Measurements from ENCODE around the gene GPC6. TPM values are rescaled to one million over a fixed set of nuclear protein-coding genes. Genes with fewer than 3 reads are reported as not detected.

Gene GPC6
- total RNA-seq, 4 donors from 2014 or later, result 13.7 to 21.7 (median 16.5) TPM

GRCh38 chr13:94395860-94396259 lies 1169.3 kb downstream of the GPC6 start:
- Histone ChIP-seq H3K36me3 (no peaks in the 10 kb centered on the region), H3K4me3 (no peak overlapping the region), H3K27me3 (no peaks in the 10 kb centered on the region), H3K9me3 (no peaks in the 10 kb centered on the region), H3K4me1 (no peaks in the 10 kb centered on the region), H3K27ac (no peak overlapping the region)
- WGBS, 2 donors (ENCODE audit: low coverage in 1 of 2), result 55 to 77% methylated on average over 3 to 5 of the region's 5 CpGs
- TF ChIP-seq CTCF (IDR thresholded peaks at IDR 0.05) (no peak), POLR2AphosphoS5 (IDR thresholded peaks at IDR 0.05) (no peak), POLR2A (IDR thresholded peaks at IDR 0.05) (no peak), EP300 (IDR thresholded peaks at IDR 0.05) (no peak)
- no peak for ATAC-seq

DNA sequence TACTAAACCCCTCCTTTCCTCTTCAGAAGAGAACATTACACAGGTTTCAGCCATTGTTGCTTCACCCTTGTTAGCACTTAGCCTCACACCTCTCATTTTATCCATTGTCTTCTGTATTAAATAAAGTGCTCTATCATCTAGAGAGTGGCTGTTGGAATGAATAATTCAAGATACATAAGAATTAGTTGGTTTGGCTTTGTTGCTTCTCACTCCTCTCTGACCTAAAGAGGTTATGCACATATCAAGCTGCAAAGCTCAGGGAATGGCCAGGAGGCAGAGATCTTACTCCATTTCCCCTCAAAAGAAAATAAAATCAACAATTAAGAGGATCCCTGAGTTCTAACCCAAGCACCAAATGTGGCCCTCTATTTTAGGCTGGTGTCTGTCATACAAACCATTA lies 1173.2 kb downstream of the GPC6 start:
- ATAC-seq, result no peak
- TF ChIP-seq EP300 (IDR thresholded peaks at IDR 0.05) (no peak), CTCF (IDR thresholded peaks at IDR 0.05) (no peak), POLR2A (IDR thresholded peaks at IDR 0.05) (no peak), POLR2AphosphoS5 (IDR thresholded peaks at IDR 0.05) (no peak)
- H3K4me3 ChIP-seq, result no peak overlapping the region
- H3K27ac ChIP-seq, result no peak overlapping the region
- no peaks in the 10 kb centered on the region for H3K9me3 ChIP-seq
- no peaks in the 10 kb centered on the region for H3K27me3 ChIP-seq
- no peaks in the 10 kb centered on the region for H3K4me1 ChIP-seq
- H3K36me3 ChIP-seq, result no peaks in the 10 kb centered on the region

DNA sequence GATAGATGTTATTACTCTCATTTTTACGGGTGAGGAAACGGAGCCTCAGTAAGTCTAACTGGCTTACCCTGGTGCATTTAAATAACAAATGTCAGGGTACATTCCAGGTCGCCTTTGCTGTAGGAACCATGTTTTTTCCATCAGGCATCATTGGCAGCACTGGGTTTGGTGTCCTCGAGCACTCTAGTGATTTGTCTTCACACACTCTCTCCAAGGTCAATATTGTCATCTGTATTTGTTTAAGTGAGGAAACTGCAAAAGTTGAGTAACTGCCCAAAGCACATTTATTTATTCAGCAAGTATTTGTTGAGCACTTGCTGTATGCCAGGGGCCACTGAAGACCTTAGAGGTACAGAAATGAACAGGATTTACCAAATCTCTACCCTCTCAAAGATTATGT lies 1174.3 kb downstream of the GPC6 start:
- Histone ChIP-seq H3K9me3 (no peaks in the 10 kb centered on the region), H3K36me3 (no peaks in the 10 kb centered on the region), H3K4me1 (no peaks in the 10 kb centered on the region), H3K27ac (no peak overlapping the region), H3K4me3 (no peak overlapping the region), H3K27me3 (no peaks in the 10 kb centered on the region)
- 65 to 81% methylated on average over 4 of the region's 4 CpGs for WGBS, 2 donors (ENCODE audit: low coverage in 1 of 2)
- no peak for ATAC-seq
- TF ChIP-seq POLR2A (IDR thresholded peaks at IDR 0.05) (no peak), EP300 (IDR thresholded peaks at IDR 0.05) (no peak), CTCF (IDR thresholded peaks at IDR 0.05) (no peak), POLR2AphosphoS5 (IDR thresholded peaks at IDR 0.05) (no peak)

DNA sequence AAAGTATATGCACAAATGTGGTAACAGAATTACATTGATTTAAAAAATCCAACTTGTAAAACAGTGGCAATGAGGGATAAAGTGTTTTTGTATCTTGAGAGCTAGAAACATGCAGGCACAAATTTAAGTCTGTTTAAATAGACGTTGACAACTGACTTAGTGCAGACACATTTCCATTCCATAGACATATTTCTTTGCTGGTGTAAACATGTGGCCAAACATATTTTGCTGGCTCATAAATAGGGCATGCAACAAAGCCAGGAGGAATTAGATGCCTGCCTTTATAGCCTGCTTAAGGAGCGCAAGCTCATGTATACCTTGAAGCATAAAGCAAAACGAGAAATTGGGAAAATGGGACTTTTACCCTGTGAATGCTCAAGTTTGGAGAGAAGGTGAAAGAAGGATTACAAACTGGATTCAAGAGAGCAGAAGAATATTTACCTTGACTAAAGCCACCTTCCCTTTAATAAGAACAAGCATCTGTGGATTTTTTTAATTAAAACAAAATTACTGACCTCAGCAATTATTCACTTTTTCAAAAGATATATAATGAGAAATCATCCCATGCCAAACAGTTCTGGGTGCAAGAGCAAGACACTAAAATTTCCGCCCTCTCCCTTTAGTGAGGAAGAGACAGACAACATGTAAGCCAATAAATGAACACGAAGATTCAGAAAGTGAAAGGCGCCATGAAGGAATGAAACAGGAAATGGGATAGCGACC lies 1181.9 kb downstream of the GPC6 start:
- ATAC-seq, result no peak
- no peaks in the 10 kb centered on the region for H3K36me3 ChIP-seq
- no peak overlapping the region for H3K27ac ChIP-seq
- H3K4me3 ChIP-seq, result no peak overlapping the region
- no peaks in the 10 kb centered on the region for H3K4me1 ChIP-seq
- 71 to 75% methylated on average over 4 to 7 of the region's 7 CpGs for WGBS, 2 donors (ENCODE audit: low coverage in 1 of 2)
- no peak for TF ChIP-seq CTCF (IDR thresholded peaks at IDR 0.05)
- no peak for TF ChIP-seq POLR2A (IDR thresholded peaks at IDR 0.05)
- no peak for TF ChIP-seq EP300 (IDR thresholded peaks at IDR 0.05)
- no peak for TF ChIP-seq POLR2AphosphoS5 (IDR thresholded peaks at IDR 0.05)
- H3K27me3 ChIP-seq, result peaks cover 3% of the 10 kb centered on the region
- no peaks in the 10 kb centered on the region for H3K9me3 ChIP-seq

DNA sequence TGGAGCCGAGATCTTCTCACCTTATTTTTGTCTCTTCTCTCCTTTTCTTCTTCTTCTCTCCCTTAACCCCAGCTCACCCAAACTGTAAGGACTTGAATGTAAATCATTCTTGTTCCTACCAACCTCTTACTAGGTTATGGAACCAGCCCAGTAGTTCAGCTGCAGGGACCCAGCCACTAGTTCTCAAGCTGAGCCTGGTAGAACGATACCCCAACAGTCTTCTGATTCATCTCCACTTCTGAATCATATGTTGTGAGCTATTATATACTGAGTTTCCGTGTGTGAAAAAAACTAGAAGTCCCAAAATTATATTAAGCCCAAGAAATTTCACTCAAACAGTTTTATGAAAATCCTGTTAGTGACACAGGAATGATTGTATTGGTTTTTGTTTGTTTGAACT lies 1185.1 kb downstream of the GPC6 start:
- WGBS, 2 donors (ENCODE audit: low coverage in 1 of 2), result 48 to 100% methylated on average over 1 to 3 of the region's 3 CpGs

More for the DNA sequence above, 1185.1 kb downstream of the GPC6 start:
- no peak overlapping the region for H3K4me3 ChIP-seq
- H3K36me3 ChIP-seq, result no peaks in the 10 kb centered on the region
- no peaks in the 10 kb centered on the region for H3K4me1 ChIP-seq
- H3K27ac ChIP-seq, result no peak overlapping the region
- ATAC-seq, result no peak
- peaks cover 7% of the 10 kb centered on the region for H3K27me3 ChIP-seq
- no peaks in the 10 kb centered on the region for H3K9me3 ChIP-seq
- no peak for TF ChIP-seq CTCF (IDR thresholded peaks at IDR 0.05)
- TF ChIP-seq EP300 (IDR thresholded peaks at IDR 0.05), result no peak
- TF ChIP-seq POLR2AphosphoS5 (IDR thresholded peaks at IDR 0.05), result no peak
- TF ChIP-seq POLR2A (IDR thresholded peaks at IDR 0.05), result no peak
